Measurements from ENCODE around the gene SIL1.

SIL1 gene

DNA sequence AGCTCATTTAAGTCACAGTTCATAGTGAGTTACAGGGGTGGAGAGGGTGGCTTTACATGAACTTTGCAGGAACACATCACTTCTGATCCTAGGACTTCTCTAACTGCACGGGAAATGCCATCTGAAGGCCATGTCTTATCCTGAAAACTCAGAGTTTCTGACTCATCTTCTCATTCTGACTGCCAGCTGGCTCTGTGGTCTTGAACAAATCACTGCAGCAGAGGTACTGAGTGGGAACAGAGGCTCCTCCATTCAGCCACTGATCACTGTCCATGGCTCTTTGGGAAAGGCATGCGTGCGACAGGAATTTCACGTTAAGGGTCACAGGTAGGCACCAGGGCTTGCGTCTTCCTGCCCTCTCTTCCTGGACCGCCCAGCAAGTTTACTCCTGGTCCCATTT lies 208.4 kb downstream of the SIL1 start:
- DNase-seq (ENCODE audit: low read depth): peak; percentile 70

GRCh38 chr5:138986186-138986800 lies 211.9 kb downstream of the SIL1 start:
- no peak for DNase-seq (ENCODE audit: low read depth)
- TF ChIP-seq, protein P1, sequence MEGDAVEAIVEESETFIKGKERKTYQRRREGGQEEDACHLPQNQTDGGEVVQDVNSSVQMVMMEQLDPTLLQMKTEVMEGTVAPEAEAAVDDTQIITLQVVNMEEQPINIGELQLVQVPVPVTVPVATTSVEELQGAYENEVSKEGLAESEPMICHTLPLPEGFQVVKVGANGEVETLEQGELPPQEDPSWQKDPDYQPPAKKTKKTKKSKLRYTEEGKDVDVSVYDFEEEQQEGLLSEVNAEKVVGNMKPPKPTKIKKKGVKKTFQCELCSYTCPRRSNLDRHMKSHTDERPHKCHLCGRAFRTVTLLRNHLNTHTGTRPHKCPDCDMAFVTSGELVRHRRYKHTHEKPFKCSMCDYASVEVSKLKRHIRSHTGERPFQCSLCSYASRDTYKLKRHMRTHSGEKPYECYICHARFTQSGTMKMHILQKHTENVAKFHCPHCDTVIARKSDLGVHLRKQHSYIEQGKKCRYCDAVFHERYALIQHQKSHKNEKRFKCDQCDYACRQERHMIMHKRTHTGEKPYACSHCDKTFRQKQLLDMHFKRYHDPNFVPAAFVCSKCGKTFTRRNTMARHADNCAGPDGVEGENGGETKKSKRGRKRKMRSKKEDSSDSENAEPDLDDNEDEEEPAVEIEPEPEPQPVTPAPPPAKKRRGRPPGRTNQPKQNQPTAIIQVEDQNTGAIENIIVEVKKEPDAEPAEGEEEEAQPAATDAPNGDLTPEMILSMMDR (conservative IDR thresholded peaks at IDR 0.05; ENCODE audit: control insufficient read depth, insufficient read depth, low read depth, low read length): no peak
- no peak overlapping the region for H3K4me3 ChIP-seq (ENCODE audit: control insufficient read depth, low read depth, low read length)

More for the DNA sequence above, 208.4 kb downstream of the SIL1 start:
- H3K4me3 ChIP-seq (ENCODE audit: control insufficient read depth, low read depth, low read length): no peak overlapping the region
- TF ChIP-seq, protein P1 (conservative IDR thresholded peaks at IDR 0.05; ENCODE audit: control insufficient read depth, insufficient read depth, low read depth, low read length): no peak

DNA sequence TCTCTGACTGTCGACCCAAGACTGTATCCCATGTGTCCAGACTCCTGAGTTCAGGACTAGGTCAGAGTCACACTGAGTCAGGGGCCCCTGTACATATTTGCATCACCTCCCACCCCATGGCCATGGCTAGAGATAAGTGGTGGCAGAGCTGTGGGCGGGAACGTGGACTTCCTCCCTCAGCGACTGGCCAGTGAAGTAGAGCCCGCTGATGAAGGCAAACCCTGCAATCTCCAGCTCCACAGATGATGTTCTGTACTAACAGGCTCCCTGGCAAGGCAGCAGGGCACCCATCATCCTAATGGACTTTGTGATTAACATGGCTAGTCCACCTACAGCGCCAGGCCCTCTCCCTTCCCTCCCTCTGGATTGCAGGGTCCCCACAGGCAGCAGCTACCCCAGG lies 212.5 kb downstream of the SIL1 start:
- TF ChIP-seq, protein P1 (conservative IDR thresholded peaks at IDR 0.05; ENCODE audit: control insufficient read depth, insufficient read depth, low read depth, low read length): no peak
- H3K4me3 ChIP-seq (ENCODE audit: control insufficient read depth, low read depth, low read length): no peak overlapping the region
- no peak for DNase-seq (ENCODE audit: low read depth)

DNA sequence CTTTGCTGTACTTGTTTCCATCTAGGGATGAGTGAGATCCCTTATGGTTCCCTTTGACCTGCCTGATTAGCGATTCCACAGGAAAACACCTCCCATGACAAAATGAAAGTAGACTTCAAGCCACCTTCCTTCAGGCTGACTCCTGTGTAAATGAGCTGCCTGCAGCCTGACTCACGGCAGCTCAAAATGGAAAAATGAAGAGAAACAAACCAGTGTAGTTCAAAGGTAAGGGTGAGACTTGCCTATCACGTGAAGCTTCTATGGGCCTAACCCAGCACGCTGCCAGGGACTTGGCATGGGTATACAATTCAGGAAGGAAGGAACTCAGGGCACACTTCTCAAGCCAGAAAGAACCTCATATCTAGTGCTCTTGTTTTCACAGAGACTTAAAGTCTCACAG lies 212.9 kb downstream of the SIL1 start:
- no peak overlapping the region for H3K4me3 ChIP-seq (ENCODE audit: control insufficient read depth, low read depth, low read length)
- TF ChIP-seq, protein P1 (conservative IDR thresholded peaks at IDR 0.05; ENCODE audit: control insufficient read depth, insufficient read depth, low read depth, low read length): no peak
- no peak for DNase-seq (ENCODE audit: low read depth)

- DNase-seq (ENCODE audit: low read depth): no peak
- TF ChIP-seq, protein P1 (conservative IDR thresholded peaks at IDR 0.05; ENCODE audit: control insufficient read depth, insufficient read depth, low read depth, low read length): no peak
- no peak overlapping the region for H3K4me3 ChIP-seq (ENCODE audit: control insufficient read depth, low read depth, low read length)
Observed at GRCh38 chr5:138983984-138984383, 214.2 kb downstream of the SIL1 start.

DNA sequence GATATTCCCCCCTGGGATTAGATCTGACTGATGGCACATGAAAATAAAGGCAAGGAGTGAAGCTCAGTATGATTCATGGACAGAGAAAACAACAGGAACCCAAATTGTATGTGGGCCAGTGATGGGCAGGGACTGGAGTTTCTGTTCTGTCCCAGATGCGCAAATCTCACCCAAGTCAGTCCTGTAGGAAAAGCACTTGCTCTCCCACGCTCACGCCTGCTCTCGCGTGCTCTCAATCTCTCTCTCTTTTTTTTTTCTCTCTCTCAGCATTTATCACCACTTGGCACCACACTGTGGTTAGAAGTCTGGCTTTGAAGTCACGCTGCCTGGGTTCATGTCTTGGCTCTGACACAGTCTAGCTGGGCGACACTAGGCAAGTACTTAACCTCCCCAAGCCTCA lies 216.6 kb downstream of the SIL1 start:
- TF ChIP-seq, protein P1 (conservative IDR thresholded peaks at IDR 0.05; ENCODE audit: control insufficient read depth, insufficient read depth, low read depth, low read length): no peak
- no peak overlapping the region for H3K4me3 ChIP-seq (ENCODE audit: control insufficient read depth, low read depth, low read length)
- DNase-seq (ENCODE audit: low read depth): peak; percentile 35

DNA sequence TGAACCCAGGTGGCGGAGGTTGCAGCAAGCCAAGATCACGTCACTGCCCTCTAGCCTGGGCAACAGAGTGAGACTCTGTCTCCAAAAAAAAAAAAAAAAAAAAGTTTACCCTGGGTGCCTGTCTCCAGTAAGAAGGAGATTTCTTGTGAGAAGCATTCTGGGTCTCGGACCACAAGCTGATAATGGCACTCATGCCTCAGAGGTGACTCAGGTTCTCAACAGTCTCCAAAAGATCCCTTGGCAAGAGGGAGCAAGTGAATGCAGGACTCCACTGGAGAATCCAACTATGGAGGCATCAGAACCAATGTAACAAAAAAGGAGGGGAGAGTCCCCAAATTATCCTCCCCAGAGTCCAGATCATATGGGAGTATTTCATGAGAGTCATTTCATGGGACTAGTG lies 217.0 kb downstream of the SIL1 start:
- peak; percentile 47 for DNase-seq (ENCODE audit: low read depth)
- TF ChIP-seq, protein P1 (conservative IDR thresholded peaks at IDR 0.05; ENCODE audit: control insufficient read depth, insufficient read depth, low read depth, low read length): no peak

More for the DNA sequence above, 217.0 kb downstream of the SIL1 start:
- H3K4me3 ChIP-seq (ENCODE audit: control insufficient read depth, low read depth, low read length): no peak overlapping the region

Data from fibroblast of mammary gland (primary cell).